Measurements from ENCODE around the gene GNAI2.
A peak's percentile ranks its signal among the peaks of the same experiment; 100 is the strongest.
"Not testable (repeated sequence)": the region's sequence is repeated elsewhere in the genome, so short reads cannot be mapped to it uniquely, and the experiment has no call there.

The GNAI2 gene

DNA sequence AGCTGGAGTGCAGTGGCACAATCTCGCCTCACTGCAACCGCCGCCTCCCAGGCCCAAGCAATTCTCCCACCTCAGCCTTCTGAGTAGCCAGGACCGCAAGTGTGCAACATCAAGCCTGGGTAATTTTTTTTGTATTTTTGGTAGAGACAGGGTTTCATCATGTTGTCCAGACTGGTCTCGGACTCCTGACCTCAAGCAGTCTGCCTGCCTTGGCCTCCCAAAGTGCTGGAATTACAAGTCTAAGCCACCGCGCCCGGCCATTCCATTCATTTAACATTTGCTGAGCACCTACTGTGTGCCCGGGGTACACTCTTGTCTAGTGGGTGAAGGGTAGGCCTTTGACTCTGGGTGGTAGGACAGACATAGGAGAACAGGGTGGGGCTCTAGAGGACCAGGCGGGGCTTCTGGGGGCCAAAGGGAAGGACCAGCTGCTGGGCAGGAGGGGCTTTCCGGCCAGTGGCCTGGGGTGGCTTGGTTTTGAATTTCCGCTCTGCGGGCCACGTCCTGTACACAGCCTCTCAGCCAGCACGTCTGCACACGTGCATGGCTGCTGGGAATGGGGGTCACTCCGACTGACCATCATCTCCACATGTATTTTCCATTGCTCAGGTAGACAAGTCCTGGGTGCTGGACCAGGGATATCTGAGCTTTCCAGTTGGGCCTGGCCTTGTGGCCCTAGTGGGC is 28.5 kb upstream of the GNAI2 start:
- Histone ChIP-seq H3K36me3 (ENCODE audit: control insufficient read depth, insufficient read depth, low read length, severe bottlenecking) (no peaks in the 10 kb centered on the region), H3K27me3 (replicated peaks; ENCODE audit: control insufficient read depth, insufficient read depth, low read length) (peaks cover 34% of the 10 kb centered on the region), H3K4me3 (ENCODE audit: low read length) (no peak overlapping the region), H3K9ac (ENCODE audit: low read length) (no peak overlapping the region), H3K4me1 (ENCODE audit: control insufficient read depth, insufficient read depth, low read length) (peaks cover 9% of the 10 kb centered on the region), H3K9me3 (ENCODE audit: control insufficient read depth, low read length) (no peaks in the 10 kb centered on the region)
- DNase-seq (ENCODE audit: low read depth): no peak

GRCh38 chr3:50208677-50209344 is 27.2 kb upstream of the GNAI2 start:
- H3K9me3 ChIP-seq (ENCODE audit: control insufficient read depth, low read length): no peaks in the 10 kb centered on the region
- H3K27me3 ChIP-seq (replicated peaks; ENCODE audit: control insufficient read depth, insufficient read depth, low read length): peaks cover 23% of the 10 kb centered on the region
- no peak overlapping the region for H3K9ac ChIP-seq (ENCODE audit: low read length)
- no peaks in the 10 kb centered on the region for H3K36me3 ChIP-seq (ENCODE audit: control insufficient read depth, insufficient read depth, low read length, severe bottlenecking)
- no peak for DNase-seq (ENCODE audit: low read depth)
- H3K4me1 ChIP-seq (ENCODE audit: control insufficient read depth, insufficient read depth, low read length): peaks cover 10% of the 10 kb centered on the region
- H3K4me3 ChIP-seq (ENCODE audit: low read length): no peak overlapping the region

GRCh38 chr3:50210176-50210509 is 25.9 kb upstream of the GNAI2 start:
- Histone ChIP-seq H3K4me3 (ENCODE audit: low read length) (no peak overlapping the region), H3K4me1 (ENCODE audit: control insufficient read depth, insufficient read depth, low read length) (peaks cover 10% of the 10 kb centered on the region), H3K9me3 (ENCODE audit: control insufficient read depth, low read length) (no peaks in the 10 kb centered on the region), H3K27me3 (replicated peaks; ENCODE audit: control insufficient read depth, insufficient read depth, low read length) (peaks cover 16% of the 10 kb centered on the region), H3K9ac (ENCODE audit: low read length) (no peak overlapping the region), H3K36me3 (ENCODE audit: control insufficient read depth, insufficient read depth, low read length, severe bottlenecking) (no peaks in the 10 kb centered on the region)
- DNase-seq (ENCODE audit: low read depth): no peak

GRCh38 chr3:50210510-50211367 is 25.3 kb upstream of the GNAI2 start:
- DNase-seq (ENCODE audit: low read depth): no peak
- Histone ChIP-seq H3K27me3 (replicated peaks; ENCODE audit: control insufficient read depth, insufficient read depth, low read length) (peaks cover 12% of the 10 kb centered on the region), H3K4me3 (ENCODE audit: low read length) (no peak overlapping the region), H3K36me3 (ENCODE audit: control insufficient read depth, insufficient read depth, low read length, severe bottlenecking) (no peaks in the 10 kb centered on the region), H3K9ac (ENCODE audit: low read length) (no peak overlapping the region), H3K4me1 (ENCODE audit: control insufficient read depth, insufficient read depth, low read length) (peaks cover 10% of the 10 kb centered on the region), H3K9me3 (ENCODE audit: control insufficient read depth, low read length) (no peaks in the 10 kb centered on the region)

- not testable (repeated sequence) for H3K4me3 ChIP-seq (ENCODE audit: low read length); H3K36me3 ChIP-seq (ENCODE audit: control insufficient read depth, insufficient read depth, low read length, severe bottlenecking); DNase-seq (ENCODE audit: low read depth); H3K4me1 ChIP-seq (ENCODE audit: control insufficient read depth, insufficient read depth, low read length); H3K9me3 ChIP-seq (ENCODE audit: control insufficient read depth, low read length); H3K9ac ChIP-seq (ENCODE audit: low read length)
- H3K27me3 ChIP-seq (replicated peaks; ENCODE audit: control insufficient read depth, insufficient read depth, low read length): peaks cover 12% of the 10 kb centered on the region
These were observed 24.7 kb upstream of the GNAI2 start for GRCh38 chr3:50211368-50211717.

GRCh38 chr3:50211930-50212329 is 24.1 kb upstream of the GNAI2 start:
- peak; percentile 67 for DNase-seq (ENCODE audit: low read depth)
- Histone ChIP-seq H3K9ac (ENCODE audit: low read length) (peak overlapping the region; percentile 25), H3K4me3 (ENCODE audit: low read length) (no peak overlapping the region), H3K9me3 (ENCODE audit: control insufficient read depth, low read length) (no peaks in the 10 kb centered on the region), H3K27me3 (replicated peaks; ENCODE audit: control insufficient read depth, insufficient read depth, low read length) (peaks cover 8% of the 10 kb centered on the region), H3K4me1 (ENCODE audit: control insufficient read depth, insufficient read depth, low read length) (peaks cover 10% of the 10 kb centered on the region), H3K36me3 (ENCODE audit: control insufficient read depth, insufficient read depth, low read length, severe bottlenecking) (no peaks in the 10 kb centered on the region)

DNA sequence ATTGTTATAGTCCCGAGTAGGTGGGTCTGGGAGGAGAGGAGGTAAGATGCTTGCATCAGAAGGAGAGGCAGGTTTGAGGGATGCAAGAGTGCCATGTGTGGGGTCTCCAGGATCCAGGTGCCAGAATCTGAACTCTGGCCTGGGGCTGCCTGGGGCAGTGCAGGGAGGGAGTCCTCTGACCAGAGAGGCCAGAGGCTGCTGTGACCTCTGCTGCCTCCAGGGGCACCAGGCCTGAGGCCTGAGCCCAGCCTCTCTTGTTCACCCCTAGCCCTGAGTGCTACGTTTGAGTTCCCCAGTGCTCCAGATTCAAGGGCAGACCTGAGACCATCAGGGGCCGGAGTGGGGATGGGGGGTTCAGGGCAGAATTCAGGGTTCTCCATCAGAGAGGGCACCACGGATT is 23.5 kb upstream of the GNAI2 start:
- no peak for DNase-seq (ENCODE audit: low read depth)
- H3K4me3 ChIP-seq (ENCODE audit: low read length): no peak overlapping the region

GRCh38 chr3:50212971-50213370 is 23.0 kb upstream of the GNAI2 start:
- Histone ChIP-seq H3K36me3 (ENCODE audit: control insufficient read depth, insufficient read depth, low read length, severe bottlenecking) (no peaks in the 10 kb centered on the region), H3K4me3 (ENCODE audit: low read length) (no peak overlapping the region), H3K4me1 (ENCODE audit: control insufficient read depth, insufficient read depth, low read length) (peaks cover 10% of the 10 kb centered on the region), H3K9ac (ENCODE audit: low read length) (no peak overlapping the region), H3K27me3 (replicated peaks; ENCODE audit: control insufficient read depth, insufficient read depth, low read length) (peaks cover 11% of the 10 kb centered on the region), H3K9me3 (ENCODE audit: control insufficient read depth, low read length) (no peaks in the 10 kb centered on the region)
- DNase-seq (ENCODE audit: low read depth): no peak

More for the DNA sequence above, 23.5 kb upstream of the GNAI2 start:
- no peaks in the 10 kb centered on the region for H3K36me3 ChIP-seq (ENCODE audit: control insufficient read depth, insufficient read depth, low read length, severe bottlenecking)
- H3K27me3 ChIP-seq (replicated peaks; ENCODE audit: control insufficient read depth, insufficient read depth, low read length): peaks cover 11% of the 10 kb centered on the region
- H3K9me3 ChIP-seq (ENCODE audit: control insufficient read depth, low read length): no peaks in the 10 kb centered on the region
- H3K4me1 ChIP-seq (ENCODE audit: control insufficient read depth, insufficient read depth, low read length): peaks cover 10% of the 10 kb centered on the region
- no peak overlapping the region for H3K9ac ChIP-seq (ENCODE audit: low read length)

GRCh38 chr3:50213373-50213772 is 22.6 kb upstream of the GNAI2 start:
- H3K27me3 ChIP-seq (replicated peaks; ENCODE audit: control insufficient read depth, insufficient read depth, low read length): peaks cover 11% of the 10 kb centered on the region

GRCh38 chr3:50214824-50215223 is 21.2 kb upstream of the GNAI2 start:
- Histone ChIP-seq H3K4me3 (ENCODE audit: low read length) (no peak overlapping the region), H3K27me3 (replicated peaks; ENCODE audit: control insufficient read depth, insufficient read depth, low read length) (peaks cover 11% of the 10 kb centered on the region), H3K9ac (ENCODE audit: low read length) (no peak overlapping the region), H3K4me1 (ENCODE audit: control insufficient read depth, insufficient read depth, low read length) (peaks cover 10% of the 10 kb centered on the region), H3K9me3 (ENCODE audit: control insufficient read depth, low read length) (no peaks in the 10 kb centered on the region), H3K36me3 (ENCODE audit: control insufficient read depth, insufficient read depth, low read length, severe bottlenecking) (no peaks in the 10 kb centered on the region)
- no peak for DNase-seq (ENCODE audit: low read depth)

More at GRCh38 chr3:50213373-50213772, 22.6 kb upstream of the GNAI2 start:
- no peak for DNase-seq (ENCODE audit: low read depth)
- Histone ChIP-seq H3K9me3 (ENCODE audit: control insufficient read depth, low read length) (no peaks in the 10 kb centered on the region), H3K36me3 (ENCODE audit: control insufficient read depth, insufficient read depth, low read length, severe bottlenecking) (no peaks in the 10 kb centered on the region), H3K4me1 (ENCODE audit: control insufficient read depth, insufficient read depth, low read length) (peaks cover 10% of the 10 kb centered on the region), H3K9ac (ENCODE audit: low read length) (no peak overlapping the region), H3K4me3 (ENCODE audit: low read length) (no peak overlapping the region)

GRCh38 chr3:50215529-50215928 is 20.5 kb upstream of the GNAI2 start:
- H3K27me3 ChIP-seq (replicated peaks; ENCODE audit: control insufficient read depth, insufficient read depth, low read length): peaks cover 11% of the 10 kb centered on the region
- no peak for DNase-seq (ENCODE audit: low read depth)

More at GRCh38 chr3:50215529-50215928, 20.5 kb upstream of the GNAI2 start:
- H3K9me3 ChIP-seq (ENCODE audit: control insufficient read depth, low read length): no peaks in the 10 kb centered on the region
- peaks cover 10% of the 10 kb centered on the region for H3K4me1 ChIP-seq (ENCODE audit: control insufficient read depth, insufficient read depth, low read length)
- H3K9ac ChIP-seq (ENCODE audit: low read length): no peak overlapping the region
- no peaks in the 10 kb centered on the region for H3K36me3 ChIP-seq (ENCODE audit: control insufficient read depth, insufficient read depth, low read length, severe bottlenecking)
- no peak overlapping the region for H3K4me3 ChIP-seq (ENCODE audit: low read length)

Data from adipocyte (in vitro differentiated cells).